Endothelial cell of umbilical vein (primary cell): Measurements from ENCODE around the gene DYRK3.

Experiments
- EZH2 ChIP-seq: IDR thresholded peaks from 2 replicates; pipeline ENCODE4 v1.6.1; 2012; ENCODE audit warnings: borderline replicate concordance, low read depth, mild to moderate bottlenecking, moderate library complexity, low read length, inconsistent platforms; ENCODE audit not compliant: severe bottlenecking
- GATA2 ChIP-seq: IDR thresholded peaks from 2 replicates; pipeline ENCODE4 v1.7.0; 2011; ENCODE audit warnings: low read depth, mild to moderate bottlenecking, moderate library complexity, mixed read lengths, low read length; ENCODE audit not compliant: insufficient read length, insufficient read depth
- POLR2A ChIP-seq: IDR thresholded peaks from 2 replicates; pipeline ENCODE4 v1.6.1; 2012; ENCODE audit warnings: low read depth, mild to moderate bottlenecking, control low read depth, low read length
- POLR2AphosphoS5 ChIP-seq: IDR thresholded peaks from 2 replicates; pipeline ENCODE4 v1.6.1; 2012; ENCODE audit warnings: low read depth, mild to moderate bottlenecking, control low read depth, low read length, moderate library complexity; ENCODE audit not compliant: insufficient read depth
- TF ChIP-seq, protein P1 (sequence below), 2 donors: IDR thresholded peaks; 1 replicate in 1 of 2; 2 replicates in 1 of 2; pipeline ENCODE4 v1.5.1; 2011; ENCODE audit warnings: low read length in 2 of 2, mild to moderate bottlenecking in 2 of 2, moderate library complexity in 2 of 2, control low read depth in 1 of 2, inconsistent platforms in 1 of 2, low read depth in 1 of 2; ENCODE audit not compliant: insufficient read depth in 1 of 2; ENCODE audit errors: extremely low read depth in 1 of 2

DNA sequence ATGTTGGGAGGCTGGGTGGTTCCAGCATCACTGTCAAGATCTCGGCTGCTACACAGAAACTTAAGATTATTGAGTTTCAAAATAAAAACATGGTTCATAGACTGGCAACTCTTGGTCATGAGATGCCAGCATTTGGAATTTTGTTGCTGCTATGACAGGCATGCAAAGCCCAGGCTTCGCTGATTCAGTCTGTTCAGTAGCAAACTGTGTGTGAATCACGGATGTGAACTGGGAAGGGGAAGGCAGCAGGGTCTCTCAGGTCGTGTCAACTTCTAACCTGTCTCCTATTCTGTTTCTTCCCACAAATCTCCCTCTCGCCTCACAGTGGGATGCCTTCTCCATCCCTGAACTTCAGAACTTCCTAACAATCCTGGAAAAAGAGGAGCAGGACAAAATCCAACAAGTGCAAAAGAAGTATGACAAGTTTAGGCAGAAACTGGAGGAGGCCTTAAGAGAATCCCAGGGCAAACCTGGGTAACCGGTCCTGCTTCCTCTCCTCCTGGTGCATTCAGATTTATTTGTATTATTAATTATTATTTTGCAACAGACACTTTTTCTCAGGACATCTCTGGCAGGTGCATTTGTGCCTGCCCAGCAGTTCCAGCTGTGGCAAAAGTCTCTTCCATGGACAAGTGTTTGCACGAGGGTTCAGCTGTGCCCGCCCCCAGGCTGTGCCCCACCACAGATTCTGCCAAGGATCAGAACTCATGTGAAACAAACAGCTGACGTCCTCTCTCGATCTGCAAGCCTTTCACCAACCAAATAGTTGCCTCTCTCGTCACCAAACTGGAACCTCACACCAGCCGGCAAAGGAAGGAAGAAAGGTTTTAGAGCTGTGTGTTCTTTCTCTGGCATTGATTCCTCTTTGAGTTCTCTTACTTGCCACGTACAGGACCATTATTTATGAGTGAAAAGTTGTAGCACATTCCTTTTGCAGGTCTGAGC is 48.6 kb upstream of the DYRK3 start:
- TF ChIP-seq EZH2 (no peak), POLR2AphosphoS5 (no peak), GATA2 (no peak), POLR2A (no peak)
- TF ChIP-seq, protein P1, sequence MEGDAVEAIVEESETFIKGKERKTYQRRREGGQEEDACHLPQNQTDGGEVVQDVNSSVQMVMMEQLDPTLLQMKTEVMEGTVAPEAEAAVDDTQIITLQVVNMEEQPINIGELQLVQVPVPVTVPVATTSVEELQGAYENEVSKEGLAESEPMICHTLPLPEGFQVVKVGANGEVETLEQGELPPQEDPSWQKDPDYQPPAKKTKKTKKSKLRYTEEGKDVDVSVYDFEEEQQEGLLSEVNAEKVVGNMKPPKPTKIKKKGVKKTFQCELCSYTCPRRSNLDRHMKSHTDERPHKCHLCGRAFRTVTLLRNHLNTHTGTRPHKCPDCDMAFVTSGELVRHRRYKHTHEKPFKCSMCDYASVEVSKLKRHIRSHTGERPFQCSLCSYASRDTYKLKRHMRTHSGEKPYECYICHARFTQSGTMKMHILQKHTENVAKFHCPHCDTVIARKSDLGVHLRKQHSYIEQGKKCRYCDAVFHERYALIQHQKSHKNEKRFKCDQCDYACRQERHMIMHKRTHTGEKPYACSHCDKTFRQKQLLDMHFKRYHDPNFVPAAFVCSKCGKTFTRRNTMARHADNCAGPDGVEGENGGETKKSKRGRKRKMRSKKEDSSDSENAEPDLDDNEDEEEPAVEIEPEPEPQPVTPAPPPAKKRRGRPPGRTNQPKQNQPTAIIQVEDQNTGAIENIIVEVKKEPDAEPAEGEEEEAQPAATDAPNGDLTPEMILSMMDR (IDR thresholded peaks at IDR 0.05; ENCODE audit: extremely low read depth in 1 of 2, insufficient read depth in 1 of 2, low read depth in 1 of 2, low read length in 2 of 2), result no peak
